ENCODE results near the gene ATF3. TPM values are rescaled to one million over a fixed set of nuclear protein-coding genes. Genes with fewer than 3 reads are reported as not detected.

Gene ATF3
- total RNA-seq, 1 donor from 2014 or later: 23.9 TPM

GRCh38 chr1:212574732-212575131 lies 33.8 kb upstream of the ATF3 start:
- peaks cover 4% of the 10 kb centered on the region for H3K36me3 Mint-ChIP-seq
- no peak for TF ChIP-seq CTCF (conservative IDR thresholded peaks at IDR 0.05)
- DNase-seq (ENCODE audit: extremely low spot score, unreplicated experiment): no peak
- no peaks in the 10 kb centered on the region for H3K4me1 Mint-ChIP-seq (ENCODE audit: unreplicated experiment)
- no peak overlapping the region for H3K4me3 Mint-ChIP-seq
- no peaks in the 10 kb centered on the region for H3K9me3 Mint-ChIP-seq
- H3K27me3 Mint-ChIP-seq: no peaks in the 10 kb centered on the region
- H3K27ac Mint-ChIP-seq: no peak overlapping the region

- Mint-ChIP-seq H3K27me3 (no peaks in the 10 kb centered on the region), H3K4me3 (no peak overlapping the region), H3K4me1 (ENCODE audit: unreplicated experiment) (no peaks in the 10 kb centered on the region), H3K9me3 (no peaks in the 10 kb centered on the region), H3K36me3 (peaks cover 4% of the 10 kb centered on the region), H3K27ac (no peak overlapping the region)
- no peak for TF ChIP-seq CTCF (conservative IDR thresholded peaks at IDR 0.05)
- DNase-seq (ENCODE audit: extremely low spot score, unreplicated experiment): no peak
Measured at GRCh38 chr1:212575333-212575732, 33.2 kb upstream of the ATF3 start.

- no peak for DNase-seq (ENCODE audit: extremely low spot score, unreplicated experiment)
- Mint-ChIP-seq H3K27me3 (no peaks in the 10 kb centered on the region), H3K4me1 (ENCODE audit: unreplicated experiment) (peaks cover 4% of the 10 kb centered on the region), H3K27ac (no peak overlapping the region), H3K4me3 (no peak overlapping the region), H3K9me3 (no peaks in the 10 kb centered on the region), H3K36me3 (peaks cover 4% of the 10 kb centered on the region)
- no peak for TF ChIP-seq CTCF (conservative IDR thresholded peaks at IDR 0.05)
Measured at GRCh38 chr1:212578041-212578440, 30.5 kb upstream of the ATF3 start.

GRCh38 chr1:212581034-212581433 lies 27.5 kb upstream of the ATF3 start:
- no peaks in the 10 kb centered on the region for H3K9me3 Mint-ChIP-seq
- no peak for DNase-seq (ENCODE audit: extremely low spot score, unreplicated experiment)
- no peaks in the 10 kb centered on the region for H3K27me3 Mint-ChIP-seq
- TF ChIP-seq CTCF (conservative IDR thresholded peaks at IDR 0.05): no peak
- H3K27ac Mint-ChIP-seq: no peak overlapping the region
- peaks cover 4% of the 10 kb centered on the region for H3K4me1 Mint-ChIP-seq (ENCODE audit: unreplicated experiment)
- no peak overlapping the region for H3K4me3 Mint-ChIP-seq
- peaks cover 4% of the 10 kb centered on the region for H3K36me3 Mint-ChIP-seq

- no peak overlapping the region for H3K27ac Mint-ChIP-seq
- no peak for DNase-seq (ENCODE audit: extremely low spot score, unreplicated experiment)
- TF ChIP-seq CTCF (conservative IDR thresholded peaks at IDR 0.05): no peak
Measured at GRCh38 chr1:212582291-212582690, 26.3 kb upstream of the ATF3 start.

More at GRCh38 chr1:212582291-212582690, 26.3 kb upstream of the ATF3 start:
- Mint-ChIP-seq H3K9me3 (no peaks in the 10 kb centered on the region), H3K4me3 (no peak overlapping the region), H3K27me3 (peaks cover 4% of the 10 kb centered on the region), H3K36me3 (peaks cover 4% of the 10 kb centered on the region), H3K4me1 (ENCODE audit: unreplicated experiment) (peaks cover 11% of the 10 kb centered on the region)

All from type B pancreatic cell (in vitro differentiated cells).